ENCODE data around the gene CA12. TPM values are rescaled to one million over a fixed set of nuclear protein-coding genes. Genes with fewer than 3 reads are reported as not detected.

Gene CA12
- total RNA-seq, 1 donor from 2014 or later = 0.68 TPM

GRCh38 chr15:63374686-63375520, 6.7 kb downstream of the CA12 start:
- peak; percentile 74 for DNase-seq

GRCh38 chr15:63373866-63374548, 7.6 kb downstream of the CA12 start:
- DNase-seq = no peak

- DNase-seq = no peak
Measured at GRCh38 chr15:63373330-63373729, 8.3 kb downstream of the CA12 start.

GRCh38 chr15:63372753-63373152, 8.9 kb downstream of the CA12 start:
- no peak for DNase-seq

GRCh38 chr15:63372018-63372705, 9.5 kb downstream of the CA12 start:
- DNase-seq = peak; percentile 73

GRCh38 chr15:63371297-63371918, 10.2 kb downstream of the CA12 start:
- no peak for DNase-seq

GRCh38 chr15:63370764-63371163, 10.9 kb downstream of the CA12 start:
- no peak for DNase-seq

- DNase-seq = no peak
Measured at GRCh38 chr15:63369781-63370180, 11.9 kb downstream of the CA12 start.

GRCh38 chr15:63369296-63369695, 12.3 kb downstream of the CA12 start:
- no peak for DNase-seq

GRCh38 chr15:63368503-63368902, 13.1 kb downstream of the CA12 start:
- no peak for DNase-seq

- no peak for DNase-seq
Measured at GRCh38 chr15:63367900-63368299, 13.7 kb downstream of the CA12 start.

GRCh38 chr15:63367390-63367789, 14.3 kb downstream of the CA12 start:
- no peak for DNase-seq

GRCh38 chr15:63366451-63366850, 15.2 kb downstream of the CA12 start:
- no peak for DNase-seq

GRCh38 chr15:63365273-63365680, 16.4 kb downstream of the CA12 start:
- DNase-seq = no peak

GRCh38 chr15:63364399-63365272, 17.0 kb downstream of the CA12 start:
- no peak for DNase-seq

- no peak for DNase-seq
Measured at GRCh38 chr15:63363292-63363691, 18.4 kb downstream of the CA12 start.

GRCh38 chr15:63362885-63363284, 18.8 kb downstream of the CA12 start:
- DNase-seq = no peak

- no peak for DNase-seq
Measured at GRCh38 chr15:63362196-63362595, 19.4 kb downstream of the CA12 start.

GRCh38 chr15:63360170-63360569, 21.5 kb downstream of the CA12 start:
- no peak for DNase-seq

GRCh38 chr15:63358241-63359029, 23.2 kb downstream of the CA12 start:
- DNase-seq = no peak

- DNase-seq = no peak
Measured at GRCh38 chr15:63357731-63358130, 23.9 kb downstream of the CA12 start.
